ENCODE data around the gene MAPK13.

Gene MAPK13

DNA sequence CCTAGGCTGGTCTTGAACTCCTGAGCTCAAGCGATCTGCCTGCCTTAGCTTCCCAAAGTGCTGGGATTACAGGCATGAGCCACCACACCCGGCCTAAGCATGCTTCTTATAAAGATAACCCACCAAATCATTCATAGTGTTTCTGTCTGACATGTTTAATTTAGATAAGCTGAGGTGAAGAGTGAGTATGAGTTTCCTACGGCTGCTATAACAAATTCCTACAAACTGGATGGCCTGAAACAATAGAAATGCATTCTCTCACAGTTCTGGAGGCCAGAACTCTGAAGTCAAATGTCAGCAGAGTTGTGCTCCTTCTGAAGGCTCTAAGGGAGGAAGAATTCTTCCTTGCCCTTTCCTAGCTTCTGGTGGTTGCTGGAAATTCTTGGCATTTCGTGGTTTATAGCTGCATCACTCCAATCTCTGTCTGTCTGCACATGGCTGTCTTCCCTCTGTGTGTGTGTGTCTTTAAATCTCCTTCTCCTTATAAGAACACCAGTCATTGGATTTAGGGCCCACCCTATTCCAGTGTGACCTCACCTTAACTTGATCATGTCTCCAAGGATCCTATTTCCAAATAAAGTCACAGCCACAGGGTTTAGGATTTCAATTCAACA, 29.9 kb downstream of the MAPK13 start:
- no peak for DNase-seq

DNA sequence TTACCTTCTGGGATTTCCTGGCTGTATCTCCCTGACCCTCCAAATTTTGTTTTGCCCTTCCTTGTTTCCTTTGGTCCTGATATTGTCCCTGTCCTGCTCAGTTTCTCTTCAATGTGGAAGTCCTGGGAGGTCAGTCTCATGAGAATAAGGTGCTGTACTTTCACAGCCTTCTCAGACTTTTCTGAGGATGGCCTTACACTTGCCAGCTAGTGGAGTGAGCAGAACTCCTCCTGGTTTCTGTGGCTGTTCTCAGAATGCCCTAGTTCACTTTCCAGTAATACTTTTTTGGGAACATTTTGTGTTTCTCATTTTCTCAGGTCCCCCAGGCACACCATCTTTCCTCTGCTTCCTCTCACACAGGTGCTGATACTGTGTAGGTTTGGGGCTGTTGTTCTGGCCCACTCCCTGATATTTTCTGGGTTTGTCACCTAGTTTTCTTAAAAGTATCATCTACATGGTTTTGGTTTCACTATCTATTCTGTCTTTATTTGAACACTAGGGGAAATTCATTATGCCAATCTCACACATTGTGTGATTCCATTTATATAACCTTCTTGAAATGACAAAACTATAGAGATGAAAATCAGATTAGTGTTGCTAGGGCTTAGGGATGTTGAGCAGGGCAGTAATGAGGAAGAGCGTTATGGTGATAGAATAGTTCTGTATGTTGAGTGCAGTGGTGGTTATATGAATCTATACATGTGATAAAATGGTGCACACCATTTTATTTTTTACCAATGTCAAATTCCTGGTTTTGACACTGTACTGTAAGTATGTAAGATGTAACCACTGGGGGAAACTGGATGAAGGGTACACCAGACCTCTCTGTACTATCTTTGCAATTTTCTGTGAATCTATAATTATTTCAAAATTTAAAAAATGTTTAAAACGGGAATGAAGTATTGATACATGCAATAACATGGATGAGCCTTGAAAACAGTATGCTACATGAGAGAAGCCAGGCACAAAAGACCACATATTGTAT, 39.0 kb downstream of the MAPK13 start:
- no peak for DNase-seq

DNA sequence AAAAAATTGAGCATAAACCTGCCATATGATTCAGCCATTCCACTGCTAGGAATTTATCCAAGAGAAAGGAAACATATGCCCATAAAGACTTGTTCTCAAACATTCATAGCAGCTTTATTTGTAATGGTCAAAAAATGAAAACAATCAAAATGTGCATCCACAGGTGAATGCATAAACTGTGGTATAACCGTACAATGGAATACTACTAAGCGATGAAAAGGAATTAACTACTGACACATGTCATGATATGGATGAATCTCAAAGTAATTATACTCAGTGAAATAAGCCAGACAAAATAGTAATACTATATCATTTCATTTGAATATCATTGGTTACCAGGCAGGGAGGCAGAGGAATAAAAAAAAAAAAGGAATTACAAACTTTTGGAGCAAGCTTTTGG, 40.4 kb downstream of the MAPK13 start:
- no peak for DNase-seq

DNA sequence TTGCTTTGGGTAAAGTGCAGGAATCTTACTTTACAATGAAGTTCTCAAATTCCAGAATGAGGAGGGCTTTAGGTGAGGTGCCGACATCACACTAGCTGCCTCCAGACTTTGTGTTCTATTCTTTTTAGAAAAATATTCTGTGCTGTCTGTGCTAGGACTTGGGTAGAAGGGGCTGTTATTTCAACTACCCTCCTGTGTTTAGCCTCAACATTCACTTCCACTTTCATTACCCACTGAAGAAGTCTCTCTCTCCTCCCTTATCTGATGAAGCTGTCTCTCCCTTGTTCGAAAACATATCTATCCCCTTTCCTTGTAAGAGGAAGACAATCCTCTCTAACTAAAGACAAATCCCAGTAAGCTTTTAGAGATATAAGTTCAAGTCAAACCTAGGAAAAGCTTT, 41.3 kb downstream of the MAPK13 start:
- DNase-seq: no peak

DNA sequence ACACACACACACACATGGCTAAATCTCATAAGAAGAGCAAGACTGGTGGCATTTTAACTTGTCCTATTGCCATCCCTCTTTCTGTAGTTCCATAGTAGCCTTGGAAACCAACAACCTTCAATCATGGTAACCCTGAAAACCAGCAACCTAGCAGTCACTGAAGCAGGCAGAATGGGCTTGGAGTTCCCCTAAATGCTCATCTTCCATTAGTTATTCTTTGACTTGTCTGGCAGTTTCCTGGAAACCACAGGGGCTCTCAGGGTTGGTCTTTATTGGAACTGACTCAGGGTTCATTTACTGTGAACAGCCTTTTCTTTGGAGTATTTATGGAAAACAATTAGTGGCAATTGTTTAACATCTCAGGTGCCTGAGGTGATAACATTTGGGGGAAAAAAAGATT, 46.9 kb downstream of the MAPK13 start:
- DNase-seq: no peak

DNA sequence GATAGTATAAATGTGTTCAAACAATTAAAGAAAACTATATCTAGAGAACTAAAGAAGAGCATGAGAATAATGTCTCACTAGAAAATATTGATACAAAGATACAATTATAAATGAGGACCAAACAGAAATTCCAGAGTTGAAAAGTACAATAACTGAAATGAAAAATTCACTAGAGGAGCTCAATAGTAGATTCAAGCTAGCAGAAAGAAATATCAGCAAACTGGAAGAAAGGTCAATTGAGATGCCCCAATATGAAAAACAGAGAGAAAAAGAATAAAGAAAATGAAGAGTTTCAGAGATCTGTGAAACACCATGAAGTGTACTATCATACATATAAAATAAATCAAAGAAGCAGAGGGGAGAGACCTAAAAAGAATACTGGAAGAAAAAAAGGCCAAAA, 48.2 kb downstream of the MAPK13 start:
- DNase-seq: no peak

DNA sequence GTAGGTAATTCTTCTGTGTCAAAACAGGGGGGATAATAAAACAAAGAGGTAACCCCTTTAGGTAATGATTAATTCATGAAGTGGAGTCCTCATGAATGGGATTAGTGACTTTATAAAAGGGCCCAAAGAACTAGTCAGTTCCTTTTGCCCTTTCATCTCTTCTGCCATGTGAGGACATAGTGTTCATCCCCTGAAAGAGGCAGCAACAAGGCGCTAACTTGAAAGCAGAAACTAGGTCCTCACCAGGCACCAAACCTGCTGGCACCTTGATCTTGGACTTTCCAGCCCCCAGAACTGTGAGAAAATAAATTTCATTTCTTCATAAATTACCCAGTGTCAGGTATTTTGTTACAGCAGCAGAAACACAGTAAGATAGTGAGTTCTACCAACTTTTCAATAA, 49.8 kb downstream of the MAPK13 start:
- no peak for DNase-seq

DNA sequence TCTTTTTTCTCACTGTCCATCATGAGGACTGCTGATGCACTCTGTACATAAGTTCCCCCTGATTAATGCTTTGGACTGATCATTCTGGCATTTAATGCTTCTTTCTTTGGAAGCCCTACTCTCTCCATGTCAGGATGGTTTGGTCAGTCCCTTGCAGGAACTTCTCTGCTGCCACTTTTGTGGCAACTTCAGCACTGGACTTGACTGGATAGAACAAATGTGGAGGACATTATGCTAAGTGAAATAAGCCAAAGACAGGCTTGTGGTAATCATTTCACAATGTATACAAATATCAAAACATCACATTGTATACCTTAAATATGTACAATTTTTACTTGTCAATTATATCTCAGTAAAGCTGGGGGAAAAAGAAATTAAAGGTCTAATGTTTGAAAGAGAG, 54.0 kb downstream of the MAPK13 start:
- no peak for DNase-seq

DNA sequence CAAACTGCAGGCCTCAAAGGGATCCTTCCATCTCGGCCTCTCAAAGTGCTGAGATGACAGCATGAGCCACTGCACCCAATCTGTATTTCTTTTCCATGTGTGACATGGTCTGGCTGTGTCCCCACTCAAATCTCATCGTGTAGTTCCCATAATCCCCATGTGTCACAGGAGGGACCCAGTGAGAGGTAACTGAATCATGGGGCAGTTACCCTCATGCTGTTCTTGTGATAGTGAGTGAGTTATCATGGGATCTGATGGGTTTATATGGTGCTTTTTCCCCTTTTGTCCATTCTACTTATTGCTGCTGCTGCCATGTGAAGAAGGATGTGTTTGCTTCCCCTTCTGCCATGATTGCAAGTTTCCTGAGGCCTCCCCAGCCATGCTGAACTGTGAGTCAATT, 55.9 kb downstream of the MAPK13 start:
- no peak for DNase-seq

DNA sequence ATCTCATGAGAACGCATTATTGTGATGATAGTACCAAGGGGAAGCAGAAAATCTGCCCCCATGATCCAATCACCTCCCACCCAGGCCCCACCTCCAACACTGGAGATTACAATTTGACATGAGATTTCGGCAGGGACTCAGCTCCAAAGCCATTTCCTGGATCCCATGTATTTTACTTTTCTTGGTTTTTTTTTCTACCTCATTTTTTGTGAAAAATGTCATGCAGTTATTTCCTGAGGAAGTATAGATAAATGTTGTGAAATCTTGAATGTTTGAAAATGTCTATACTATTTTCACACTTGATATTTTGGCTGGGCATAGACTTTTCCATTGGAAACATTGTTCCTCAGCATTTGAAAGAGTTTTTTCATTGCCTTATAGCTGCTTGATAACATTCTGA, 57.1 kb downstream of the MAPK13 start:
- DNase-seq: no peak
